Hematopoietic multipotent progenitor cell treated with erythropoietin and hydrocortisone succinate and interleukin-3 and kit ligand, for 17 days (in vitro differentiated cells): ENCODE results near the gene RARG.
A peak's percentile ranks its signal among the peaks of the same experiment; 100 is the strongest.

ENCODE experiments used
- DNase-seq: peaks from one replicate; pipeline ENCODE4 v3.0.0-alpha.2; 2015; ENCODE audit warnings: low spot score

RARG gene

GRCh38 chr12:53223389-53224060 is 8.5 kb downstream of the RARG start:
- DNase-seq: no peak

- no peak for DNase-seq
Measured at GRCh38 chr12:53222806-53223261, 9.2 kb downstream of the RARG start.

GRCh38 chr12:53222170-53222721 is 9.8 kb downstream of the RARG start:
- no peak for DNase-seq

- peak; percentile 41 for DNase-seq
Measured at GRCh38 chr12:53221203-53222080, 10.6 kb downstream of the RARG start.

GRCh38 chr12:53220694-53221202 is 11.3 kb downstream of the RARG start:
- DNase-seq: no peak

GRCh38 chr12:53219956-53220693 is 11.9 kb downstream of the RARG start:
- DNase-seq: no peak

- DNase-seq: no peak
Measured at GRCh38 chr12:53219292-53219955, 12.6 kb downstream of the RARG start.

- no peak for DNase-seq
Measured at GRCh38 chr12:53218551-53219291, 13.3 kb downstream of the RARG start.

GRCh38 chr12:53217931-53218307 is 14.1 kb downstream of the RARG start:
- DNase-seq: no peak

- DNase-seq: peak; percentile 26
Measured at GRCh38 chr12:53217051-53217930, 14.7 kb downstream of the RARG start.

- DNase-seq: no peak
Measured at GRCh38 chr12:53215497-53215896, 16.5 kb downstream of the RARG start.

- DNase-seq: no peak
Measured at GRCh38 chr12:53214687-53215455, 17.1 kb downstream of the RARG start.

- no peak for DNase-seq
Measured at GRCh38 chr12:53214221-53214620, 17.8 kb downstream of the RARG start.

GRCh38 chr12:53213348-53213747 is 18.7 kb downstream of the RARG start:
- DNase-seq: peak; percentile 78

- no peak for DNase-seq
Measured at GRCh38 chr12:53212931-53213330, 19.1 kb downstream of the RARG start.

- DNase-seq: no peak
Measured at GRCh38 chr12:53211476-53212381, 20.3 kb downstream of the RARG start.

- DNase-seq: no peak
Measured at GRCh38 chr12:53210843-53211242, 21.2 kb downstream of the RARG start.

GRCh38 chr12:53208877-53209463 is 23.0 kb downstream of the RARG start:
- DNase-seq: no peak
